ENCODE measurements around the gene FBXW9.

- TF ChIP-seq ARNT (IDR thresholded peaks at IDR 0.05) (no peak), FOXK2 (IDR thresholded peaks at IDR 0.05) (no peak), LEF1 (IDR thresholded peaks at IDR 0.05; ENCODE audit: borderline replicate concordance) (no peak)
Observed at GRCh38 chr19:12711187-12711586, 14.8 kb upstream of the FBXW9 start.

Measured in HEK293T (cell line).